ENCODE measurements around the gene TGFBR3. TPM values are rescaled to one million over a fixed set of nuclear protein-coding genes. Genes with fewer than 3 reads are reported as not detected.

Gene TGFBR3
- total and polyA plus RNA-seq, 8 donors: 21.7 to 54.6 (median 45.1) TPM

- no peak for ATAC-seq
- Histone ChIP-seq H3K9me3 (no peaks in the 10 kb centered on the region), H3K27me3 (no peaks in the 10 kb centered on the region), H3K4me1 (peaks cover 0 to 31% of the 10 kb centered on the region in 2 donors), H3K27ac (peak overlapping the region; percentile 20 to 55), H3K36me3 (no peaks in the 10 kb centered on the region), H3K4me3 (no peak overlapping the region)
- no peak for TF ChIP-seq CTCF (IDR thresholded peaks at IDR 0.05)
- DNase-seq: peak in 1 of 4 donors; percentile 41
- intact Hi-C loops (cut with DNase I): no loop called here
Observed at GRCh38 chr1:91689641-91690481, 196.1 kb downstream of the TGFBR3 start.

- H3K4me1 ChIP-seq: peaks cover 5 to 44% of the 10 kb centered on the region in 2 donors
- H3K36me3 ChIP-seq: no peaks in the 10 kb centered on the region
- DNase-seq: no peak
- H3K27me3 ChIP-seq: no peaks in the 10 kb centered on the region
- TF ChIP-seq CTCF (IDR thresholded peaks at IDR 0.05): no peak
- intact Hi-C loops (cut with DNase I): no loop called here
- peak overlapping the region in 1 of 2 donors; percentile 28 for H3K27ac ChIP-seq
- H3K4me3 ChIP-seq: no peak overlapping the region
- no peak for ATAC-seq
- H3K9me3 ChIP-seq: no peaks in the 10 kb centered on the region
Observed at GRCh38 chr1:91687452-91687851, 198.5 kb downstream of the TGFBR3 start.

GRCh38 chr1:91685994-91686393 lies 200.0 kb downstream of the TGFBR3 start:
- peak; percentile 31 for ATAC-seq
- Histone ChIP-seq H3K27ac (peak overlapping the region in 1 of 2 donors; percentile 26), H3K4me1 (peaks cover 5 to 44% of the 10 kb centered on the region in 2 donors), H3K9me3 (no peaks in the 10 kb centered on the region), H3K27me3 (no peaks in the 10 kb centered on the region), H3K36me3 (no peaks in the 10 kb centered on the region), H3K4me3 (no peak overlapping the region)
- intact Hi-C loops (cut with DNase I): no loop called here
- DNase-seq: no peak
- TF ChIP-seq CTCF (IDR thresholded peaks at IDR 0.05): no peak

- intact Hi-C loops (cut with DNase I): no loop called here
- Histone ChIP-seq H3K36me3 (no peaks in the 10 kb centered on the region), H3K27ac (peak overlapping the region in 1 of 2 donors; percentile 18), H3K4me3 (no peak overlapping the region), H3K27me3 (no peaks in the 10 kb centered on the region), H3K9me3 (no peaks in the 10 kb centered on the region), H3K4me1 (peaks cover 5 to 39% of the 10 kb centered on the region in 2 donors)
- DNase-seq (peak in 2 of 4 donors; percentile 34 to 64), ATAC-seq (peak; percentile 41)
- no peak for TF ChIP-seq CTCF (IDR thresholded peaks at IDR 0.05)
Observed at GRCh38 chr1:91684481-91685196, 201.3 kb downstream of the TGFBR3 start.

- Histone ChIP-seq H3K4me1 (peaks cover 5 to 33% of the 10 kb centered on the region in 2 donors), H3K27ac (no peak overlapping the region), H3K4me3 (no peak overlapping the region), H3K27me3 (no peaks in the 10 kb centered on the region), H3K9me3 (no peaks in the 10 kb centered on the region), H3K36me3 (no peaks in the 10 kb centered on the region)
- ATAC-seq: peak; percentile 15
- TF ChIP-seq CTCF (IDR thresholded peaks at IDR 0.05): no peak
- DNase-seq: peak in 1 of 4 donors; percentile 54
- intact Hi-C loops (cut with DNase I): no loop called here
Observed at GRCh38 chr1:91683598-91683951, 202.4 kb downstream of the TGFBR3 start.

All from left lung (tissue), 10 donors.